ENCODE results near the gene CD52.

DNA sequence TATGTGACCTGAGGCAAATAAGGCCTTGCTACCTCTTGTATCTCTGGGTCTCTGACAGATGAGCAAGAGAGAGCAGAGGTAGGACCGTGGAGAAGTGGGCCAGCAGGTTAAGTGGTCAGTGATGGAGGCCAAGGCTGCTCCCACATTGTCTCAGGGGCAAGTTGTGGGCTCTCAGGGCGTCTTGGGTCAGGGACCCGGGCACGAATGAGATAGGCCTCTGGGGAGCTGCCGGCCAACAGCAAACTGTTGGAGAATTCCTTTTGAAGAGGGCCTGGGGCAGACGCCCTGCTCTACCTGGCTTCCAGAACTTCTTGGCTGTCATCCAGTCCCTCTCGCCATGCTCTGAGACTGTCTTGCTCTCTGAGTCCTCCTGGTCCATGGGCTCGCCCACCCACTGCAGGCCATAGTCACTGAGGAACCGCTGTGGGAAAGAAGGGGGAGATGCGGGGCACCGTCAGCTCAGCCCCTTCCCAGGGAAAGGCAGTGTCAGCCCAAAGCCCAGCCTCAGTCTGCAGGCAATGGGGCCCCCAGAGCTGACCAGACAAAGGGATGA, 23.8 kb upstream of the CD52 start:
- TF ChIP-seq, protein P1, sequence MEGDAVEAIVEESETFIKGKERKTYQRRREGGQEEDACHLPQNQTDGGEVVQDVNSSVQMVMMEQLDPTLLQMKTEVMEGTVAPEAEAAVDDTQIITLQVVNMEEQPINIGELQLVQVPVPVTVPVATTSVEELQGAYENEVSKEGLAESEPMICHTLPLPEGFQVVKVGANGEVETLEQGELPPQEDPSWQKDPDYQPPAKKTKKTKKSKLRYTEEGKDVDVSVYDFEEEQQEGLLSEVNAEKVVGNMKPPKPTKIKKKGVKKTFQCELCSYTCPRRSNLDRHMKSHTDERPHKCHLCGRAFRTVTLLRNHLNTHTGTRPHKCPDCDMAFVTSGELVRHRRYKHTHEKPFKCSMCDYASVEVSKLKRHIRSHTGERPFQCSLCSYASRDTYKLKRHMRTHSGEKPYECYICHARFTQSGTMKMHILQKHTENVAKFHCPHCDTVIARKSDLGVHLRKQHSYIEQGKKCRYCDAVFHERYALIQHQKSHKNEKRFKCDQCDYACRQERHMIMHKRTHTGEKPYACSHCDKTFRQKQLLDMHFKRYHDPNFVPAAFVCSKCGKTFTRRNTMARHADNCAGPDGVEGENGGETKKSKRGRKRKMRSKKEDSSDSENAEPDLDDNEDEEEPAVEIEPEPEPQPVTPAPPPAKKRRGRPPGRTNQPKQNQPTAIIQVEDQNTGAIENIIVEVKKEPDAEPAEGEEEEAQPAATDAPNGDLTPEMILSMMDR (IDR thresholded peaks at IDR 0.05; ENCODE audit: extremely low read depth in 1 of 2, insufficient read depth in 1 of 2, low read depth in 1 of 2, low read length in 2 of 2): no peak
- TF ChIP-seq POLR2A (IDR thresholded peaks at IDR 0.05; ENCODE audit: low read depth, low read length): no peak
- no peak for TF ChIP-seq JUN (IDR thresholded peaks at IDR 0.05; ENCODE audit: borderline replicate concordance, insufficient read depth, insufficient read length, low read depth)
- TF ChIP-seq, protein P2, sequence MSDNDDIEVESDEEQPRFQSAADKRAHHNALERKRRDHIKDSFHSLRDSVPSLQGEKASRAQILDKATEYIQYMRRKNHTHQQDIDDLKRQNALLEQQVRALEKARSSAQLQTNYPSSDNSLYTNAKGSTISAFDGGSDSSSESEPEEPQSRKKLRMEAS (IDR thresholded peaks at IDR 0.05; ENCODE audit: insufficient read depth, insufficient read length): no peak
- TF ChIP-seq POLR2AphosphoS5 (IDR thresholded peaks at IDR 0.05; ENCODE audit: insufficient read depth, low read depth, low read length): no peak
